NB4 (cell line): Measurements from ENCODE around the gene CALHM3.

Source experiments
- CTCF ChIP-seq: IDR thresholded peaks from one replicate; pipeline ENCODE4 v1.5.1; 2012; ENCODE audit warnings: low read depth, low read length
- MAX ChIP-seq: IDR thresholded peaks from 2 replicates; pipeline ENCODE4 v1.6.1; 2011; ENCODE audit warnings: low read depth, low read length

GRCh38 chr10:103445366-103445765 lies 33.7 kb downstream of the CALHM3 start:
- TF ChIP-seq MAX (no peak), CTCF (no peak)
